Brain microvascular endothelial cell (primary cell): Measurements from ENCODE around the gene SBSN.

Source experiments
- DNase-seq: peaks from one replicate; pipeline ENCODE4 v3.0.0-alpha.2; 2020
- H3K27ac ChIP-seq: fragments of 250-450 bp; sonication (Bioruptor Pico); 2 replicates; pipeline ENCODE4 v1.5.1; 2020; ENCODE audit warnings: mild to moderate bottlenecking, moderate library complexity
- H3K27me3 ChIP-seq: fragments of 250-450 bp; sonication (Bioruptor Pico); replicated peaks from 2 replicates; pipeline ENCODE4 v1.5.1; 2020; ENCODE audit warnings: mild to moderate bottlenecking
- H3K36me3 ChIP-seq: fragments of 250-450 bp; sonication (Bioruptor Pico); replicated peaks from 2 replicates; pipeline ENCODE4 v1.5.1; 2020; ENCODE audit warnings: mild to moderate bottlenecking
- H3K4me3 ChIP-seq: 2 replicates; pipeline ENCODE4 v1.5.1; 2011; ENCODE audit warnings: low read depth, mild to moderate bottlenecking, control low read depth, low read length, moderate library complexity
- in situ Hi-C: cut with HindIII; loops from 2 replicates; pipeline ENCODE4 v1.10.0; 2017; ENCODE audit warnings: low sequenced_read_pairs, low pct_ligation_motif_present
- TF ChIP-seq, protein P1 (sequence below): IDR thresholded peaks from 2 replicates; pipeline ENCODE4 v1.5.1; 2011; ENCODE audit warnings: low read depth, mild to moderate bottlenecking, moderate library complexity, low read length, control low read depth, inconsistent platforms; ENCODE audit errors: missing control alignments

The SBSN gene

GRCh38 chr19:35500611-35501010 lies 27.5 kb downstream of the SBSN start:
- no peak overlapping the region for H3K27ac ChIP-seq
- in situ Hi-C loops = no loop called here
- no peak overlapping the region for H3K4me3 ChIP-seq
- TF ChIP-seq, protein P1, sequence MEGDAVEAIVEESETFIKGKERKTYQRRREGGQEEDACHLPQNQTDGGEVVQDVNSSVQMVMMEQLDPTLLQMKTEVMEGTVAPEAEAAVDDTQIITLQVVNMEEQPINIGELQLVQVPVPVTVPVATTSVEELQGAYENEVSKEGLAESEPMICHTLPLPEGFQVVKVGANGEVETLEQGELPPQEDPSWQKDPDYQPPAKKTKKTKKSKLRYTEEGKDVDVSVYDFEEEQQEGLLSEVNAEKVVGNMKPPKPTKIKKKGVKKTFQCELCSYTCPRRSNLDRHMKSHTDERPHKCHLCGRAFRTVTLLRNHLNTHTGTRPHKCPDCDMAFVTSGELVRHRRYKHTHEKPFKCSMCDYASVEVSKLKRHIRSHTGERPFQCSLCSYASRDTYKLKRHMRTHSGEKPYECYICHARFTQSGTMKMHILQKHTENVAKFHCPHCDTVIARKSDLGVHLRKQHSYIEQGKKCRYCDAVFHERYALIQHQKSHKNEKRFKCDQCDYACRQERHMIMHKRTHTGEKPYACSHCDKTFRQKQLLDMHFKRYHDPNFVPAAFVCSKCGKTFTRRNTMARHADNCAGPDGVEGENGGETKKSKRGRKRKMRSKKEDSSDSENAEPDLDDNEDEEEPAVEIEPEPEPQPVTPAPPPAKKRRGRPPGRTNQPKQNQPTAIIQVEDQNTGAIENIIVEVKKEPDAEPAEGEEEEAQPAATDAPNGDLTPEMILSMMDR = no peak
- no peaks in the 10 kb centered on the region for H3K27me3 ChIP-seq
- no peaks in the 10 kb centered on the region for H3K36me3 ChIP-seq
- DNase-seq = no peak

DNA sequence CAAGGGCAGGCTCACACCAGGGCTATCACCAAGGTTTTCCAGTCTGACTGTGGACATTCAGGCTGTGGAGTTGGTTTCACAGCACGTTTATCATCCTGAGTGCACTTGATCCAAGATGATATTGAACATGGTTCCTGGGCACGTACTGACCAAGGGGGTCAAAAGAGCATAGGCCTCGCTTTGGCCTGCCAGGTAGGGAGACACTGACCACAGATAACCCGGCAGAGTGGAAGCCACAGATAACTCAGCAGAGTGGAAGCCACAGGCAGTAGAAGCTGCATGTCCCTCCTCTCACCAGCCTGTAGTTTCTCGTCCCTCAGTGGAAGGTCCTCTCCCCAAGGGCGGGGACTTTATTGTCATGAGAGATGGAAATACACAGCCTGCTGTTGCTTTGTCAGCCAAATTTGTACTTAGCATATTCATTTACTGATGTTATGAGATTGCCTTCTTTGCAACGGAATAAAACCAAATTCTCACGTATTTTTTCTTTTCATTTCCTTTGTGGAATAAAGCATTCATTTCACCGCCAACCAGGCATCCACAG lies 29.1 kb downstream of the SBSN start:
- Histone ChIP-seq H3K27ac (no peak overlapping the region), H3K4me3 (no peak overlapping the region), H3K27me3 (no peaks in the 10 kb centered on the region), H3K36me3 (no peaks in the 10 kb centered on the region)
- DNase-seq = no peak
- in situ Hi-C loops = no loop called here
- TF ChIP-seq, protein P1 = no peak

- in situ Hi-C loops = no loop called here
- H3K27me3 ChIP-seq = no peaks in the 10 kb centered on the region
- H3K36me3 ChIP-seq = no peaks in the 10 kb centered on the region
Observed at GRCh38 chr19:35498220-35498619, 29.9 kb downstream of the SBSN start.

DNA sequence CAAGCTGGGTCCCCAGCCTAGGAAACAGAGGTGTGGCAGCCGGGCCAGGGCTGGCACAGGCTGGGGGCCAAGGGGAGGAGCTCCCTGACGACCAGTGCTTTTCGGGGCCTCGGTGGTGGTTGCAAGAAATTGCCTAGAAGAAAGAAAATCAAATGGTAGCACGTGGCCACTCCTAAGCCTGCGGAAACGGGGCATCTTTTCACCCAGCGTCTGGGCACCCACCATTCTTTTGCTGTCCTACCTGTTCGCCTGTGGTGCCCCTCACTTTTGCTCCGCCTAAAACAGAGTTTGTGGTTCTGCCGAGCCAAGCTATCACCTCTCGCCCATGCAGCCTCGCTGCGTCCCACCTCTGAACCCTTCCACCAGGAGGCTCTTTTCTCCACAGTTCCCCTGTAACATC lies 30.7 kb downstream of the SBSN start:
- no peaks in the 10 kb centered on the region for H3K36me3 ChIP-seq
- TF ChIP-seq, protein P1 = no peak
- no peaks in the 10 kb centered on the region for H3K27me3 ChIP-seq
- DNase-seq = no peak
- no peak overlapping the region for H3K27ac ChIP-seq
- in situ Hi-C loops = no loop called here
- no peak overlapping the region for H3K4me3 ChIP-seq

More at GRCh38 chr19:35498220-35498619, 29.9 kb downstream of the SBSN start:
- Histone ChIP-seq H3K4me3 (no peak overlapping the region), H3K27ac (no peak overlapping the region)
- TF ChIP-seq, protein P1 = no peak
- no peak for DNase-seq

GRCh38 chr19:35495107-35496064 lies 32.7 kb downstream of the SBSN start:
- Histone ChIP-seq H3K4me3 (no peak overlapping the region), H3K27me3 (peaks cover 2% of the 10 kb centered on the region), H3K27ac (no peak overlapping the region), H3K36me3 (no peaks in the 10 kb centered on the region)
- DNase-seq = peak; percentile 44
- in situ Hi-C loops = no loop called here
- TF ChIP-seq, protein P1 = peak; percentile 100
